ENCODE results near the gene ATG9B.

ATG9B gene

GRCh38 chr7:151005566-151005965 lies 18.7 kb downstream of the ATG9B start:
- DNase-seq (ENCODE audit: low read depth), result no peak
- H3K4me3 ChIP-seq (ENCODE audit: low read length), result no peak overlapping the region
- TF ChIP-seq CTCF (conservative IDR thresholded peaks at IDR 0.05; ENCODE audit: low read length), result no peak

GRCh38 chr7:151003572-151003971 lies 20.7 kb downstream of the ATG9B start:
- no peak overlapping the region for H3K4me3 ChIP-seq (ENCODE audit: low read length)
- no peak for TF ChIP-seq CTCF (conservative IDR thresholded peaks at IDR 0.05; ENCODE audit: low read length)
- no peak for DNase-seq (ENCODE audit: low read depth)

GRCh38 chr7:151001546-151001945 lies 22.7 kb downstream of the ATG9B start:
- no peak for TF ChIP-seq CTCF (conservative IDR thresholded peaks at IDR 0.05; ENCODE audit: low read length)
- no peak overlapping the region for H3K4me3 ChIP-seq (ENCODE audit: low read length)
- no peak for DNase-seq (ENCODE audit: low read depth)

DNA sequence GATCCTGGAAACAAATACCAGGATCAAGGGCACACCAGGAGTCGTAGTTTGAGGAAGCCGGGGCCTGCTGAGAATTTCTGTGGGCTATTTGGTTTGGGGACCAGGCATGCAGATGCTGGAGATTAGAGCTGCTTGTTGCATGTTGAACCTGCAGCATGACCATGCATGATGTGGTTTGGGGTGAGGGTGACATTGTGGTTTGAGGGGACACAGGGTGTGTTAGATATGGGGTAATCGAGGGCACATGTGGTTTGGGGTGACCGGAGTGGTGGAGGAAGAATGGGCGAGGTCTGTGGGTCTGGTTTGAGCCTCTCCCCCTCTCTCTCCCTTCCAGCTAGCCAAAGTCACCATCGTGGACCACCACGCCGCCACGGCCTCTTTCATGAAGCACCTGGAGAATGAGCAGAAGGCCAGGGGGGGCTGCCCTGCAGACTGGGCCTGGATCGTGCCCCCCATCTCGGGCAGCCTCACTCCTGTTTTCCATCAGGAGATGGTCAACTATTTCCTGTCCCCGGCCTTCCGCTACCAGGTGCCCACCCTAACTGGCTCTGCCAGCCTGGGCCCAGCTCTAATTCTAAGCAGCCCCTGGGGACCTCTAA lies 23.3 kb downstream of the ATG9B start:
- H3K4me3 ChIP-seq (ENCODE audit: low read length), result no peak overlapping the region
- DNase-seq (ENCODE audit: low read depth), result no peak
- no peak for TF ChIP-seq CTCF (conservative IDR thresholded peaks at IDR 0.05; ENCODE audit: low read length)

DNA sequence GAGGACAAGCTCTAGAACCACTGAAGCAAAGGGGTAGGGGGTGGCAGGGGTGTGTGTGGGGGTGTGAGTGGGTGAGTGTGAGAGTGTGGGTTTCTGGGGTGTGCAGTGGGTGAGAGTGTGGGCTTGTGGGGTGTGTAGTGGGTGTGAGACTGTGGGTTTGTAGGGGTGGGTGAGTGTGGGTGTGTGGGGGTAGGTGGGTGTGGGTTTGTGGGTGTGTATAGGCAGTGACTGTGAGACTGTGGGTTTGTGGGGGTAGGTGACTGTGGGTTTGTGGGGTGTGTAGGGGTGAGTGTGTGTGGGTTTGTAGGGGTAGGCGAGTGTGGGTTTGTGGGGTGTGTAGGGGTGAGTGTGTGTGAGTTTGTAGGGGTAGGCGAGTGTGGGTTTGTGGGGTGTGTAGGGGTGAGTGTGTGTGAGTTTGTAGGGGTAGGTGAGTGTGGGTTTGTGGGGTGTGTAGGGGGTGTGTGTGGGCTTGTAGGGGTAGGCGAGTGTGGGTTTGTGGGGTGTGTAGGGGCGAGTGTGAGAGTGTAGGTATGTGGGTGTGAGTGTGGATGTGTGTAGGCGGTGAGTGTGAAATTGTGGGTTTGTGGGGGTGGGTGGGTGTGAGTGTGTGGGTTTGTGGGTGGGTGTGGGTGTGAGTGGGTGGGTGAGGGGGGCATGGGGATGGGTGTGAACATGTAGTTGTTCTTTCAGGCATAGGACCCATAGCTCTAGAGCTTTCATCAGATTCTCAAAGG lies 24.6 kb downstream of the ATG9B start:
- DNase-seq (ENCODE audit: low read depth), result no peak
- no peak for TF ChIP-seq CTCF (conservative IDR thresholded peaks at IDR 0.05; ENCODE audit: low read length)
- H3K4me3 ChIP-seq (ENCODE audit: low read length), result no peak overlapping the region

DNA sequence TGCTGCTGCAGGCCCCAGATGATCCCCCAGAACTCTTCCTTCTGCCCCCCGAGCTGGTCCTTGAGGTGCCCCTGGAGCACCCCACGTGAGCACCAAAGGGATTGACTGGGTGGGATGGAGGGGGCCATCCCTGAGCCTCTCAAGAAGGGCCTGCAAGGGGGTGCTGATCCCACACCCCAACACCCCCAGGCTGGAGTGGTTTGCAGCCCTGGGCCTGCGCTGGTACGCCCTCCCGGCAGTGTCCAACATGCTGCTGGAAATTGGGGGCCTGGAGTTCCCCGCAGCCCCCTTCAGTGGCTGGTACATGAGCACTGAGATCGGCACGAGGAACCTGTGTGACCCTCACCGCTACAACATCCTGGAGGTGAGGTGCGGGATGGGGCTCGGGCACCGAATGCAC lies 25.3 kb downstream of the ATG9B start:
- no peak for TF ChIP-seq CTCF (conservative IDR thresholded peaks at IDR 0.05; ENCODE audit: low read length)
- DNase-seq (ENCODE audit: low read depth), result no peak
- no peak overlapping the region for H3K4me3 ChIP-seq (ENCODE audit: low read length)

DNA sequence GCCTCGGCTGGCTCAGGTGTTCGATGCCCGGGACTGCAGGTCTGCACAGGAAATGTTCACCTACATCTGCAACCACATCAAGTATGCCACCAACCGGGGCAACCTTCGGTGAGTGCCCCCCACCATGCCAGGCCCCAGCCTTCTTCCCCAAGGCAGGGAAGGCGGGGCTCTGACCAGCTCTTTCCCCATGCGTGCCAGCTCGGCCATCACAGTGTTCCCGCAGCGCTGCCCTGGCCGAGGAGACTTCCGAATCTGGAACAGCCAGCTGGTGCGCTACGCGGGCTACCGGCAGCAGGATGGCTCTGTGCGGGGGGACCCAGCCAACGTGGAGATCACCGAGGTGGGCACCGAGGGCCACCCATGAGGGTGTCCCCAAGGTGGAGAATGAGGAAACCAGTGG lies 26.0 kb downstream of the ATG9B start:
- TF ChIP-seq CTCF (conservative IDR thresholded peaks at IDR 0.05; ENCODE audit: low read length), result no peak
- no peak for DNase-seq (ENCODE audit: low read depth)

More for the DNA sequence above, 26.0 kb downstream of the ATG9B start:
- no peak overlapping the region for H3K4me3 ChIP-seq (ENCODE audit: low read length)
